Gastrocnemius medialis (tissue), 4 donors: ENCODE data around the gene PRKACG. TPM values are rescaled to one million over a fixed set of nuclear protein-coding genes. Genes with fewer than 3 reads are reported as not detected.

Source experiments
- ATAC-seq, 2 donors: fragments of 150-250 bp; one replicate each; pipeline ENCODE4 v1.9.1; 2016
- DNase-seq, 2 donors: peaks; one replicate each; pipeline ENCODE4 v3.0.0-alpha.2; 2019
- H3K27ac ChIP-seq, 4 donors: fragments of 200-600 bp; sonication (generic); 1 replicate in 1 of 4; 2 replicates in 3 of 4; pipeline ENCODE4 v1.5.1; 2016 to 2018; ENCODE audit warnings: mild to moderate bottlenecking in 2 of 4, moderate library complexity in 1 of 4
- H3K27me3 ChIP-seq, 3 donors: fragments of 200-600 bp; sonication (generic) in 2 of 3; 1 replicate in 1 of 3; 2 replicates in 2 of 3; pipeline versions ENCODE4 v1.5.1 to v1.6.0; 2016 to 2019; ENCODE audit warnings: mild to moderate bottlenecking in 1 of 3, moderate library complexity in 1 of 3
- H3K36me3 ChIP-seq, 2 donors: fragments of 200-600 bp; sonication (generic) in 1 of 2; one replicate each; pipeline ENCODE4 v1.5.1; 2017 to 2018
- H3K4me1 ChIP-seq, 2 donors: fragments of 200-600 bp; sonication (generic) in 1 of 2; one replicate each; pipeline ENCODE4 v1.5.1; 2016 to 2017; ENCODE audit warnings: mild to moderate bottlenecking in 2 of 2
- H3K4me3 ChIP-seq, 4 donors: fragments of 200-600 bp; sonication (generic) in 3 of 4; 1 replicate in 1 of 4; 2 replicates in 3 of 4; pipeline ENCODE4 v1.5.1; 2016 to 2019; ENCODE audit warnings: mild to moderate bottlenecking in 2 of 4
- H3K9me3 ChIP-seq, 3 donors: fragments of 200-600 bp; sonication (generic) in 2 of 3; 1 replicate in 1 of 3; 2 replicates in 2 of 3; pipeline ENCODE4 v1.5.1; 2016 to 2019
- POLR2A ChIP-seq, 2 donors: fragments of 450-650 bp; IDR thresholded peaks; one replicate each; pipeline ENCODE4 v1.6.1; 2017; ENCODE audit warnings: antibody characterized with exemption in 2 of 2, mild to moderate bottlenecking in 2 of 2, moderate library complexity in 2 of 2
- in situ Hi-C, 4 donors: fragments of 200-750 bp; cut with MboI; loops; one replicate each; pipeline versions ENCODE4 v1.15.0 to v1.8.0; 2017; ENCODE audit warnings: low sequenced_read_pairs in 4 of 4
- intact Hi-C: fragments of 100-400 bp; cut with DNase I; formaldehyde crosslinking; loops from one replicate; pipeline ENCODE4 v1.15.1; 2023; ENCODE audit warnings: low total_unique reads
- total RNA-seq, 4 donors: library from RNA; depleted of rRNA; stranded (reverse); fragments of >200 nt; gene quantifications; one replicate each; pipeline versions ENCODE4 v1.1.0 to v1.2.3, GENCODE V29; 2016
- TF ChIP-seq, protein P1 (sequence below), 5 experiments: fragments of 450-650 bp in 3 of 5; fragments of 200-600 bp in 2 of 5; sonication (generic) in 2 of 5; IDR thresholded peaks in 4 of 5; conservative IDR thresholded peaks in 1 of 5; 1 replicate in 4 of 5; 2 replicates in 1 of 5; pipeline ENCODE4 v1.5.1; 2016 to 2019; ENCODE audit warnings: antibody characterized with exemption in 5 of 5, mild to moderate bottlenecking in 3 of 5, moderate library complexity in 3 of 5

The PRKACG gene
- total RNA-seq, 4 donors from 2014 or later: not detected

DNA sequence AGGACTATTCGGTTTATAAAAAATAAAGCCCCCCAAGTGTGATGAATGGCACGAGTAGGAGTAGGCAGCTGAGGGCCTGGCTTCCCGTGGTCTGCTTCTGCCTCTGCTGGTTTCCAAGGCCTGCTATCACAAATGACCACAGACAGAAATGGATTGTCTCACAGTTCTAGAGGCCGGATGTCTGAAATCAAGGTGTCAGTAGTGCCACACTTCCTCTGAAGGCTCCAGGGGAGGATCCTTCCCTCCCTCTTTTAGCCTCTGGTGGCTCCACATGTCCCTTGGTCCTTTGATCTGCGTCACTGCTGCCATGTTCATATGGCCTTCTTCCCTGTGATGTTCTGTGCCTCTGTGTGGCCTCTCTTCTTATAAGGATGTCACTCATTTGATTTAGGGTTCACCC is 15.1 kb downstream of the PRKACG start:
- in situ Hi-C loops: loop anchor here in 2 of 4 donors (5.0 to 10.0 kb wide), 2 partner anchors 417 to 424 kb away; no protein-coding TSS in a partner anchor

DNA sequence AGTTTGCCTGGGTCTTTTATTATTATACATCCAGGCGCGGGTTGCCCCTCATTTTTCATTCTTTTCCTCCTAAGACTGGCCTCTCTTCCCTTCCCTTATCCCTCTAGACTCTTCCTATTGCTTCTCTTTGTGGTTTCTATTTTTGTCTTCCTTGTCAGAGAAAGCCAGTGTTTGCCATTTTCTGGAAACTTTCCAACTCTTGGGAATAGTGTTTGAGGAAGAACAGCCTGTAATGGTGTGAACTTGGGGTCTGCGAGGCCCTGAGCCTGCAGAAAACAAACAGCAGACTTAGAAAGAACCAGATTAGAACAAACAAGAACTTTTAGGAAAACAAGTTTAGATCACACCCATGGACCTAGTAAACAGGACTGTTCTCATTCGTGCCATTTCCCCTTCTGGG is 15.5 kb downstream of the PRKACG start:
- DNase-seq (no peak), ATAC-seq (no peak)
- no peaks in the 10 kb centered on the region for H3K36me3 ChIP-seq
- no peak for TF ChIP-seq POLR2A (IDR thresholded peaks at IDR 0.05)
- TF ChIP-seq, protein P1, sequence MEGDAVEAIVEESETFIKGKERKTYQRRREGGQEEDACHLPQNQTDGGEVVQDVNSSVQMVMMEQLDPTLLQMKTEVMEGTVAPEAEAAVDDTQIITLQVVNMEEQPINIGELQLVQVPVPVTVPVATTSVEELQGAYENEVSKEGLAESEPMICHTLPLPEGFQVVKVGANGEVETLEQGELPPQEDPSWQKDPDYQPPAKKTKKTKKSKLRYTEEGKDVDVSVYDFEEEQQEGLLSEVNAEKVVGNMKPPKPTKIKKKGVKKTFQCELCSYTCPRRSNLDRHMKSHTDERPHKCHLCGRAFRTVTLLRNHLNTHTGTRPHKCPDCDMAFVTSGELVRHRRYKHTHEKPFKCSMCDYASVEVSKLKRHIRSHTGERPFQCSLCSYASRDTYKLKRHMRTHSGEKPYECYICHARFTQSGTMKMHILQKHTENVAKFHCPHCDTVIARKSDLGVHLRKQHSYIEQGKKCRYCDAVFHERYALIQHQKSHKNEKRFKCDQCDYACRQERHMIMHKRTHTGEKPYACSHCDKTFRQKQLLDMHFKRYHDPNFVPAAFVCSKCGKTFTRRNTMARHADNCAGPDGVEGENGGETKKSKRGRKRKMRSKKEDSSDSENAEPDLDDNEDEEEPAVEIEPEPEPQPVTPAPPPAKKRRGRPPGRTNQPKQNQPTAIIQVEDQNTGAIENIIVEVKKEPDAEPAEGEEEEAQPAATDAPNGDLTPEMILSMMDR (IDR thresholded peaks at IDR 0.05 in 4 of 5, conservative IDR thresholded peaks at IDR 0.05 in 1 of 5): no peak
- no peak overlapping the region for H3K27ac ChIP-seq
- no peaks in the 10 kb centered on the region for H3K4me1 ChIP-seq
- no peak overlapping the region for H3K4me3 ChIP-seq
- H3K27me3 ChIP-seq: no peaks in the 10 kb centered on the region
- in situ Hi-C loops: loop anchor here in 2 of 4 donors (5.0 to 10.0 kb wide), 2 partner anchors 416 to 424 kb away; no protein-coding TSS in a partner anchor
- H3K9me3 ChIP-seq: no peaks in the 10 kb centered on the region
- intact Hi-C loops: no loop called here

More for the DNA sequence above, 15.1 kb downstream of the PRKACG start:
- no peaks in the 10 kb centered on the region for H3K4me1 ChIP-seq
- H3K27ac ChIP-seq: no peak overlapping the region
- H3K27me3 ChIP-seq: no peaks in the 10 kb centered on the region
- H3K9me3 ChIP-seq: no peaks in the 10 kb centered on the region
- H3K4me3 ChIP-seq: no peak overlapping the region
- DNase-seq: no peak
- no peak for ATAC-seq
- intact Hi-C loops: loop anchor here (1.0 kb wide), 1 partner anchor 415 kb away; no protein-coding TSS in a partner anchor
- no peaks in the 10 kb centered on the region for H3K36me3 ChIP-seq
- no peak for TF ChIP-seq POLR2A (IDR thresholded peaks at IDR 0.05)
- TF ChIP-seq, protein P1 (IDR thresholded peaks at IDR 0.05 in 4 of 5, conservative IDR thresholded peaks at IDR 0.05 in 1 of 5): no peak

DNA sequence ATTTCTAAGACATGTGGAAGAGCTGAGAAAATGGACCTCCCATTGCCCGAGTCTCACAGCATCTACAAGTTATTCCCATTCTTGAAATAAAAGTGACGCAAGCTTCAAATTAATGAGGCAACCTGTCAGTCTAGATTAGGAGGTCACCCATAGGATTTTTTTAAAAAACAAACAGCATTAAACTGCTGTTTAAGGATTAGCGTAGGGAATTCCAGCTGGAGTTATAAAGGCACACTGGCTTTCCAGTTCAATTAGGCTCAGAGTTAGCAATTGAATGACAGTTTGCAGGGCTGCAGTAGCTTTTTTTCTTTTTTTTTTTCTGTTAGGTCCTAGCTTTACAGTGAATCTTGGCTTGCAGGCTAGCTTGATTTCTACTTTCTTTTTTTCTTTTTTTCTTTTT is 16.2 kb downstream of the PRKACG start:
- DNase-seq (no peak), ATAC-seq (no peak)
- in situ Hi-C loops (loop anchor here in 2 of 4 donors (5.0 to 10.0 kb wide), 2 partner anchors 415 to 423 kb away; no protein-coding TSS in a partner anchor), intact Hi-C loops (no loop called here)
- Histone ChIP-seq H3K27me3 (no peaks in the 10 kb centered on the region), H3K27ac (no peak overlapping the region), H3K4me3 (no peak overlapping the region), H3K36me3 (no peaks in the 10 kb centered on the region), H3K4me1 (no peaks in the 10 kb centered on the region), H3K9me3 (no peaks in the 10 kb centered on the region)
- TF ChIP-seq, protein P1 (IDR thresholded peaks at IDR 0.05 in 4 of 5, conservative IDR thresholded peaks at IDR 0.05 in 1 of 5): no peak
- TF ChIP-seq POLR2A (IDR thresholded peaks at IDR 0.05): no peak

DNA sequence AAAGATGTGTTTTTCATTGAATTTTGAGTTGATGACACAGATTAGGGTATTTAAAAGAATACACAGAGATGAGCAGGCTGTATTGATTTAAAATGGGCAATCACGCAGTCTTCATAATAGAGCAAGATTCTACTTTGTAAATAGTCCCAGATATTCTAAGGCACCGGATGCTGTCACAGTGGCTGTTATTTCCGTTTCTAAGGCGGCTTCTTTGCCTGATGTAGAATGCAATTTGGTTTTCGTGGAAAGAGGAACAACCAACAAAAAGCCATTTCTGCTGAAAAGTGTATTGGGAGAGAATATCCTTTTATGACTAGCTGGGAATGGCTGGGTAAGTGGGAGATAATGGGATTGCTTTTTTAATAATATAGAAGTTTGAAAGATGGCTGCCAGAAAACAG is 17.5 kb downstream of the PRKACG start:
- no peaks in the 10 kb centered on the region for H3K27me3 ChIP-seq
- in situ Hi-C loops (loop anchor here in 2 of 4 donors (5.0 to 10.0 kb wide), 2 partner anchors 414 to 422 kb away; no protein-coding TSS in a partner anchor), intact Hi-C loops (no loop called here)
- no peaks in the 10 kb centered on the region for H3K4me1 ChIP-seq
- DNase-seq: no peak
- H3K36me3 ChIP-seq: no peaks in the 10 kb centered on the region
- H3K27ac ChIP-seq: no peak overlapping the region
- TF ChIP-seq POLR2A (IDR thresholded peaks at IDR 0.05): no peak
- TF ChIP-seq, protein P1 (IDR thresholded peaks at IDR 0.05 in 4 of 5, conservative IDR thresholded peaks at IDR 0.05 in 1 of 5): no peak
- H3K4me3 ChIP-seq: no peak overlapping the region
- no peak for ATAC-seq
- H3K9me3 ChIP-seq: no peaks in the 10 kb centered on the region

DNA sequence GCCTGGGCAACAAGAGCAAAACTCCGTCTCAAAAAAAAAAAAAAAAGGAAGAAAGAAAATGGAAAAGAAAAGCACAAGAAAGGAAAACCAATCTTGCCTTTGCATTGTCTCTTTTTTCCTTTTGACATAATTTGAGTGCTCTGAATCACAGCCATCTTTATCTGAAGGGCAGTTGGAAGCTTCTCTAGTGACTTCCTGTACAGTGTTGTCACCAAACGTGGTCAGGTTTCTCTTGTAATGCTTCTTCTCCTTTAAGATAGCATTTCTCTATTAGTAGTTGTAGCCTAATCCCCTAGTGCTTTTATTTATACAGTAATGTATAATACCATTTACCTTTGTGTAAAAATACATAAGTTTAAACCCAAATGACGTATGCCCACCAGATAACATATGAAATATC is 18.1 kb downstream of the PRKACG start:
- intact Hi-C loops: no loop called here
- no peaks in the 10 kb centered on the region for H3K4me1 ChIP-seq
- no peak overlapping the region for H3K4me3 ChIP-seq
- no peak overlapping the region for H3K27ac ChIP-seq
- H3K36me3 ChIP-seq: no peaks in the 10 kb centered on the region
- ATAC-seq: no peak
- H3K9me3 ChIP-seq: no peaks in the 10 kb centered on the region
- DNase-seq: no peak
- no peaks in the 10 kb centered on the region for H3K27me3 ChIP-seq
- TF ChIP-seq, protein P1 (IDR thresholded peaks at IDR 0.05 in 4 of 5, conservative IDR thresholded peaks at IDR 0.05 in 1 of 5): no peak
- no peak for TF ChIP-seq POLR2A (IDR thresholded peaks at IDR 0.05)
- in situ Hi-C loops: loop anchor here in 2 of 4 donors (5.0 to 10.0 kb wide), 2 partner anchors 413 to 421 kb away; no protein-coding TSS in a partner anchor
